Effector CD4-positive, alpha-beta T cell (primary cell): ENCODE results near the gene SIN3B.

Experiments
- DNase-seq: peaks from one replicate; pipeline ENCODE4 v3.0.0-alpha.2; 2020

The SIN3B gene

DNA sequence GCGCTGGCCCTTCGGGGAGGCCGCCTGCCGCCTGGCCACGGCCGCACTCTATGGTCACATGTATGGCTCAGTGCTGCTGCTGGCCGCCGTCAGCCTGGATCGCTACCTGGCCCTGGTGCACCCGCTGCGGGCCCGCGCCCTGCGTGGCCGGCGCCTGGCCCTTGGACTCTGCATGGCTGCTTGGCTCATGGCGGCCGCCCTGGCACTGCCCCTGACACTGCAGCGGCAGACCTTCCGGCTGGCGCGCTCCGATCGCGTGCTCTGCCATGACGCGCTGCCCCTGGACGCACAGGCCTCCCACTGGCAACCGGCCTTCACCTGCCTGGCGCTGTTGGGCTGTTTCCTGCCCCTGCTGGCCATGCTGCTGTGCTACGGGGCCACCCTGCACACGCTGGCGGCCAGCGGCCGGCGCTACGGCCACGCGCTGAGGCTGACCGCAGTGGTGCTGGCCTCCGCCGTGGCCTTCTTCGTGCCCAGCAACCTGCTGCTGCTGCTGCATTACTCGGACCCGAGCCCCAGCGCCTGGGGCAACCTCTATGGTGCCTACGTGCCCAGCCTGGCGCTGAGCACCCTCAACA, 60.8 kb downstream of the SIN3B start:
- DNase-seq, result no peak

DNA sequence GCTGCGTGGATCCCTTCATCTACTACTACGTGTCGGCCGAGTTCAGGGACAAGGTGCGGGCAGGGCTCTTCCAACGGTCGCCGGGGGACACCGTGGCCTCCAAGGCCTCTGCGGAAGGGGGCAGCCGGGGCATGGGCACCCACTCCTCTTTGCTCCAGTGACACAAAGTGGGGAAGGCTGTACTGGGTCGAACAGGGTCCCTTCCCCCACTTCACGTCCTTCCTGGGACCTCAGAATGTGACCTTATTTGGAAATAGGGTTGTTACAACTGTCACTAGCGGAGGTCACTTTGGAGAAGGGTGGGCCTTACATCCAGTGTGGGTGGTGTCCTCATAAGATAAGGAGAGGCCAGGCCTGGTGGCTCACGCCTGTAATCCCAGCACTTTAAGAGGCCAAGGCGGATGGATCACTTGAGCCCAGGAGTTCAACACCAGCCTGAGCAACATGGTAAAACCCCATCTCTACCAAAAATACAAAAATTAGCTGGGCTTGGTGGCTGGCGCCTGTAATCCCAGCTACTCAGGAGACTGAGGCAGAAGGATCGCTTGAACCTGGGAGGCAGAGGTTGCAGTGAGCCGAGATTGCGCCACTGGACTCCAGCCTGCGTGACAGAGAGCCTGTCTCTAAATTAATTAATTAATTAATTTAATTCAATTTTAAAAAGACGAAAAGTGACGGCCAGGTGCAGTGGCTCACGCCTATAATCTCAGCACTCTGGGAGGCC, 61.4 kb downstream of the SIN3B start:
- no peak for DNase-seq

DNA sequence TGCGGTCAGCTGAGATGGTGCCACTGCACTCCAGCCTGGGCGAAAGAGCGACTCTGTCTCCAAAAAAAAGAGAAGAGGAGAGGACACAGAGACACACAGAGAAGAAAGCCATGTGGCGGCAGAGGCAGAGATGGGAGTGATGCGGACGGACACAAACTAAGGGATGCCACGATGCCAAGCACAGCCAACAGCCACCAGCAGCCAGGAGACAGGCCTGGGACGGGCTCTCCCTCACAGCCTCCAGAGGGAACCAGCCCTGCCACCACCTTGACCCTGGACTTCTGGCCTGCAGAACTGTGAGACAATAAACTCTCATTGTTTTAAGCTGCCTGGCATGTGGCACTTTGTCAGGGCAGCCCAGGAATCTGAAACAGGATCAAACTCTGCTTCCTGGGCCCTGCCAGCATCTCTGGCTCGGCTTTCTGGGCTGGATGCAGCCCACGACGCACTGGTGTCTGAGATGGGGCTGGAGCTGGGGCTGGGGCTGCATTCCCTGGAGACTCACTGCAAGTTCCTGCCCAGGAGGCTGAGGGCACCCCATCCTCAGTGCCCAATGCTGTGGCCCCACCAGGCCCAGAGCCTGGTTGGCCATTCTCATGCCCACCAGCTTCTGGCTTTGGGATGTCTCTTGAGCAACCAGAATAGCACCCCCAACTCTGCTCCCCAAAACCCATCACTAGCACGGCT, 62.6 kb downstream of the SIN3B start:
- DNase-seq, result no peak

DNA sequence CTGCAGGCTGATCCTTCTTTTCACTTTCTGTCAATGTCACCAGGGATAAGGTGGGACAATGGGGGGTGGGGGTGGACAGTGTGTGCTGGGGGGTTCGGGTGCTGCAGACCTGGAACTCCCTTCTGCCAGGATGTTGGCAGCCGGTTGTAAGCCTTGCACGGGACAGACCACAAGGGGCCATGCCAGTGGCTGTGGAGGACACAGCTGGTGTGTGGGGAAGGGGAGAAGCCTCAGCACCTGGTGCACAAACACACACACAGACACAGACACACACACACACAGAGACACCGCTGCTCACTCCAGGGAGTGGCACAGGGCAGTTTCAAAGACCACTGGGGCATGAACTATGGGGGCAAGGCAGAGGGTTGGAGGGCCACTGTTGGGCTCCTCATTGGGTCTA, 63.2 kb downstream of the SIN3B start:
- no peak for DNase-seq

DNA sequence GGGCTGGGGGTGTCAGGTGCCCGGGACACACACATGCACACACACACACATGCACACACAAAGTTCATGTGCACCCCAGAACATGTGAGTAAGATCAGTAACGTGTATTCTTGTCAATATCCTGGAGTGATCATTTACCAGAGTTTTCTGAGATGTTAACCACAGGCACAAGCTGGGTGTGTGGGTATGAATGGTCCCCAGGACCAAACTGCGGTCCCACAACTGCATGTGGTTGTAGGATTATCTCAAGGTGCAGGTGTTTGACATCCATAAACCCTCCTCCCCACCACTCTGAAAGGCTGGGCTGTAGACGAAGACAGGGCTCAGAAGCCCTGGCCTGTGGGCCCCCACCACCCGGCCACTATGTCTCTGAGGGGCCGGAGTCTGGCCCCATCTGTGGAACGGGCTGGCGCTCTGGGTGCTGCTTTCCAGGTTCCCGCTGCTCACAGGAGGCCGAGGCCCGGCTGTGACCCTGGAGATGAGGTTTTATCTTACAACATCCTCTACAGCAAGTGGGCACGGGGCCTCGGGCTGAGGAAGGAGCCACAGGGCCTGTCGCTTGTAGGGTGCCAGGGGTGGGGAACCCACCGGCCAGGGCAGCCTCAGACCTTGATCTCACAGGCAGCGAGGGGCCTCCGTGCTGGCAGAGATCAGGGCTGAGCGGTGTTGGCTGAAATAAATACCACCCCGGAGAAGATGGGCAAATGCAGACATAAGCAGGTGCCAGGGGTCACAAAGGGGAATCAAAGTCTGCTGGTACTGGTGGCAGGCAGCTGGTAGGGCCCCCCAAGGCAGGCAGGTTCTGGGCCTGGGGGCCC, 63.9 kb downstream of the SIN3B start:
- DNase-seq, result no peak

DNA sequence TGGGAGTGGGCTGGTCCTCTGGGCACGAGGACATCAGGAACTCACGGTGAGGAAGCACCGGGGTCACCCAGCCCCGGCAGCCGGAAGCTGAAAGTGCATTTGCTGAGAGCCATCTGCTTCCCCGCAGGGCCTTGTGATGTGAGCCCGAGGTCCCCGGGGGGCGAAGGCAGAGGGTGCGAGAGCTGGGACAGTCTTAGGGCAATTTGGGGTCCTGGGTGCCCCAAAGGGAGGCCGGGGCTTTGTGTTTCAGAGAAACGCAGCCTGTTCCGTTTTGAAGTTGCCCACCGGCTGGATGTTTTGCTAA, 64.4 kb downstream of the SIN3B start:
- no peak for DNase-seq

DNA sequence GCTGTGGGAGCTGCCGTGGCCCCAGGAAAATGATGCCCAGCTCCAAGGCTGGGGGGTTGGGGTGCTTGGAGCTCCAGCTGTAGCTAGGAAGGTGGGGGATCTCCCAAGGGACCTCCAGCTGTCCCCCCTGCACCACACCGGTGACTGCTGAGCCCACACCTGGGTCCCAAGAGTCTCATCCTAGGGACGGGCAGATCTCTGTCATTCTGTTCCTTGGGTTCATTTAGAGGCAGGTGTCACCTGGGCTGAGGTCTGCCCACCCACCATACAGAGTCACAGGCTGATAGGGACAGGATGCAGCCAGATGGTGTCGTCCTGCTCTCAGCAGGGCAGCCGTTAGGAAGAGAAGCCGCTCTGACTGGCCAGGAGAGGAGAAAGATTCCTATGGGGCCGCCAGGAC, 64.9 kb downstream of the SIN3B start:
- DNase-seq, result no peak

DNA sequence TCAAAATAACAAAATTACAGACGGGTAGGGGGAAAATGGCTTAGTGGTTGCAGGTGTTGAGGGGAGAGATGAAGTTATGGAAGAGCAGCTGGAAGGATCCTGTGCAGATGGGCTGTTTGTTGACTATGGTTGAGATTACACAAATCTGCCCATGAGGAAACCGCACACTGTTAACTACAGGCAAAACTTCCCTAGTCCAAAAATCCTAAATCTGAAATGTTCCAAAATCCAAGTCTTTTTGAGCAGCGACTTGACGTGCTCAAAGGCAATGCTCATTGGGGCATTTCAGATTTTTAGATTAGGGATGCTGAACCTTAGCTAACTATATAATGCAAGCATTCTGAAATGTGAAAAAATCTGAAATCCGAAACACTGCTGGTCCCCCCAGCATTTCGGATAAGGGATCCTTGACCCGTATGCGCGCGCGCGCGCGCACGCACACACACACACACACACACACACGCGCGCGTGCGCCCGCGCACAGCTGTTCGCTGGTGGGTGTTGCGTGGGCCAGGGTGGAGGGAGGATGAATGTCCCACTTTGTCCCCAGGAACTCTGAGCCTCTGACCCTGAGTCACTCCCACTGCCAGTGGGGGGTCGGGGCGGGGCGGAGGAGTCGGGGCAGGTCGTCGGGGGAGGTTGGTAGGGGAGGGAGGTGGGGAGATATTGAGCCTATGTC, 66.4 kb downstream of the SIN3B start:
- no peak for DNase-seq

DNA sequence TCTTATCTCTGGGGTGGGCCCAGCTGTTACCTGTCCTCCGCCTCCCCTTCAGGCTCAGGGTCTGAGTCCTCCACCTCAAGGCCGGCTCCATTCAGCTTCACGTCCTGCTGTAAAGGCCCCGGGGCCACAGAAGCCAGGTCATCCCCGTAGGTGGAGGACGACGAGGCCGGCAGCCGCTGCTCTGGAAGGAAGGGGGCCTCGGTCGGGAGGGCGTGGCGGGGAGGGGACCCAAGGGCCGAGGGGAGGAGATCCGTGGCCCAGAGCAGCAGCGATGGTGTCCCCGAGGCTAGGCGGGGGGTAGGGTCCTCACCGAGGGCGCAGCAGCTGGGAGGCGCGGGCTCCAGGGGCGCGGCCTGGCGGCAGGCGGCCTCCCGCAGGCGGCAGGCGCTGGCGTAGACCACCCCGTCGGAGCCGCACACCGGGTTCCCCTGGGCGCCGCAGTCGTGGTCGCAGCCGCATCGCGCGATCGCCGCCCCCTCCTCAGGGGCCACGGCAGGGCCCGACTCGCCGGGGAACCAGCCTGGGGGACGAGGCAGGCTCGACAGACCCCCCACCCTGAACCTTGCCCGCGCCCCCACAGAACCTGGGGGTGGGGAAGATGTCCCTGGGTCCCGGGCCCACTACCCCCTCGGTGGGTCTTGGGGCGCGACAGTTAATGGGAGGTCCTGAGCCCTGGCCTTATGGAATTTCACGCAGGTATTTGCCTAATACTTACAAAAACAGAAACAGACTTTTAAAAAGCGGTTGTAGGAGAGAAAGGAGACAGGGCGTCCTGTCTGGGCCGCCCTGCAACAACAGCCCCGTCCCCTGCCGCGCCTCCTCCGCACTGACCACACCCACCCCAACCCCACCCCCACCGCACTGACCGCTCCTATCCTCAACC, 67.2 kb downstream of the SIN3B start:
- no peak for DNase-seq

DNA sequence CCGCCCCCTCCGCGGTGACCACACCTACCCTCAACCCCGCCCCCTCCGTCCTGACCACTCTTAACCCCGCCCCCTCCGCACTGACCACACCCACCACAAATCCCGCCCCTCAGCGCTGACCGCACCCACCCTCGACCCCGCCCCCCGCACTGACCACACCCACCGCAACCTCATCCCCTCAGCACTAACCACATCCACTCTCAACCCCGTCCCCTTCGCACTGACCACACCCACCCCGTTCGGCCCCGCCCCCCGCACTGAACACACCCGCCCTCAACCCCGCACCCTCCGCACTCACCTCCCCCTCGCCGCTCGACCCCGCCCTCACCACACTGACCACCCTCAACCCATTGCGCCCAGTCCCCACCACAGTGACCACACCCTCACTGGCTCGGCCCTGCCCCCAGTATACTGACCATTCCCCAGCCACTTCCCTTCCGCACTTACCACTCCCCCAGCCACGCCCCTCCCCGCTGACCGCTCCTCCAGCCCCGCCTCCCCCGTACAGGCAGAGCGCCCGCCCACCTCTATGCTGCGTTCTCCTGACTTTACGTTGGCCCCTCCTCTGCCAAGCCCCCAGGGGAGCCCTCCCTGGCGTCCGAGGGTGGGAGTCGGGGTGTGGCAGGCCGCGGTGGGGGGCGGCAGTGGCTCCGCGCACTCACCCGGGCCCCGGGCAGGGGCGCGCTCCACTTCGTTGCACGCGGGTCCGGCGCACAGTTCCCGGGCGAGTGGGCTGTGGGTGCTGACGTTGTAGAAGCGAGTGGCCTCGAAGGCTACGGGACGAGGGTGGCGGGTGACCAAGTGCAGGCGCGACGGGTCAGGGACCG, 68.0 kb downstream of the SIN3B start:
- DNase-seq, result peak; percentile 28

DNA sequence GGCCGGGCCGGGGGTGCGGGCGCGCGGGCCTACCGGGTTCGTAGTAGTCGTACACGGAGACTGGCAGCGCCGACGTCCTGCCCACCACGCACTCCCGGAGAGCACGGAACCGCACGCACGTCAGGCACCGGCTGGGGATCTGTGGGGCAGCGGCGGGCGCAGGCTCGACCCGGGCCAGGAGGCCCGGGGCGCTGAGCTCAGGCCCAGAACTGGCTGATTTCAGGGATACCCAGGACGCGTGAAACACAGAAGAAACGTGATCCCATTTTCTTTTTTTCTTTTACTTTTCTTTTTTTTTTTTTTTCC, 68.6 kb downstream of the SIN3B start:
- no peak for DNase-seq

DNA sequence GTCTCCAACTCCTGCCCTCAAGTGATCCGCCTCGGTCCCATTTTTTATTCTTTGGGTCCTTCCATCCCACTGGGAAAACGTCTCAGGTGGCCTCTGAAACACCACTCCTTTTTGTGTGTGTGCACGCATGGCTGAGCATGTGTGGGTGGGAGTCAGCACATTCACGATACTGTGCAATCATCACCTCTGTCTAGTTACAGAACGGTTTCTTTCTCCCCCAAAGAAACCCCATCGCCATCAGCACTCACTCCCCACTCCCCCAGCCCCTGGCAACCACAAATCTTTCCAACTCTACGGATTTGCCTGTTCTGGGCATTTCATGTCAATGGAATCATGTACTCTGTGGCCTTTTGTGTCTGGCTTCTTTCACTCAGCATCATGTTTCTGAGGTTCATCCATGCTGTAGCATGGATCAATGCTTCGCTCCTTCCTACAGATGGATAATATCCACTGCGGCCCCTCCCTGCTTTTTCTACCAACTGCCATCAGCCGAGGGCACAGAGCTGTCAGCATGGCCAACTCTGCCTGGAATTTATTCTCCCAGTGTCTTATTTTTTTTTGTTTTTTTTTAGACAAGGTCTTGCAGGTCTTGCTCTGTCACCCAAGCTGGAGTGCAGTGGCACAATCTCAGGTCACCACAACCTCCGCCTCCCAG, 69.3 kb downstream of the SIN3B start:
- DNase-seq, result no peak

DNA sequence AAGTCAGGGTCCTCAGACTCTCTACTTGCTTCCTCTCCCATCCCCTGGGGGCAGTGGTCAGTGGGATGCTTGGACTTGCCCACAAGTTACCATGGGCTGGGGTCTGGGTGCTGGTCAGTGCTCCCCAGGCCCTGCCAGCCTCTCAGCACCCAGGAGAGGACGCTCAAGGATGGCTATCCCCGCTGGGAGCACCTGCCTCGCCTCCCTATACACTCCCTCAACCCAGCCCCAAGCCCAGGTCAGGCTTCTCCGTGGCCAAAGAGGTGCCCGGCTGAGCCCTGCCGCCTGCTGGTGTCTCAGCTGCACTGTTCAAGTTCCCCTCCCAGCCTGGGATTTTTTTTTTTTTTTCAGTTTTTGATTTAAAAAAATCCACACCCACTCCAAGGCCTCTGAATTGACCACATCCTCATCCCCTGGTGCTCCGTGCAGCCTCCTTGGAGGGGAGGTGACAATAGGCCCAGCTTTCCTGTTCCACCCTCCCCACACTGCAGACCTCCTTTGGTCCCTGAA, 70.4 kb downstream of the SIN3B start:
- no peak for DNase-seq

DNA sequence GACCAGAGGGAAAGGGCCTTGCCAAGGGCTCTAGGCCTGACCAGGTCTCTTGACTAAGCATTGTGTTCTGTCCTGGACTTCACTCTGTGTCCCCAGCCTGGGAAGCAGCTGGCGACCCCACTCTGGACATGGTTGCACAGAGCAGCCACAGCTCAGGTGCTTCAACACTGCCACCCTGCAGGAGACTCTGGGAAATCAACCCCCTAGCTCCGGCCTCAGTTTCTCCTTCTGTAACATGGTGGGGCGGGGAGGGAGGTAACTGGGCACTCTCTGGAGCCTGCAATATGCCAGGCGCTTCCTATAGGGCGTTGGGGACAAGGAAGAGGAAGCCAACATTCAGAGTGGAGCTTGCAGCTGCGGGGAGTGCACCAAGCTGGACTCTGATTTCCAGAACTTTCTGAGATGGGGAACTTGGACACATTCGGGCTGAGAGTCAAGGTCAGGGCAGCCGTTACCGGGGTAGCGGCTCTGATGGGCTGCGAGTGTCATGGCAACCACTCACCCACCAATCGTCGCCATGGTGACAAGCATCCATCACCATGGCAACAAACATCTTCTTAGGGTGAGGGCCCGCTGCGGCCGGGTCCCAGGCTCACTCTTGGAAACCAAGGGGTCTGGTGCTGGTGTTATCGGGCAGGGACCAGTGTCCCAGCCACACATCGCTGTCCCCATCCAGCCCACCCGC, 72.4 kb downstream of the SIN3B start:
- DNase-seq, result no peak

DNA sequence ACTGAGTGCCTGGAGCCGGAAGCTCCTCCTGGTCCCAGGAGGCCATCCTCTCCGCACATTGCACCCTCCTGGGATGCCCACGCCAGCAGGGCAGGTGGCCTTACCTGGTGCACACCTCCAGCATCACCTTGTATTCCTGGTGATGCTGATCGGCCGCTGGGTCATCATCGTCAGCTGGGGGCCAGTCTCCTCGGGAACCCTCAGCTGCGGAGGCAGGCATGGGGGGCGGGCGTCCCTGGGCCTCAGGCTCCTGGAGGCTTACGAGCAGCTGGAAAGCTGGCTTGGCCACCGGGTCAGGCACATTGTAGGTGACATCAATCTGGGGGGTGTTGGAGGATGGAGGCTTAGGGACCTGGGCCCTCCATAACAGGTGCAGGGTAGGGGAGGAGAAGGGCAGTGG, 73.3 kb downstream of the SIN3B start:
- no peak for DNase-seq

DNA sequence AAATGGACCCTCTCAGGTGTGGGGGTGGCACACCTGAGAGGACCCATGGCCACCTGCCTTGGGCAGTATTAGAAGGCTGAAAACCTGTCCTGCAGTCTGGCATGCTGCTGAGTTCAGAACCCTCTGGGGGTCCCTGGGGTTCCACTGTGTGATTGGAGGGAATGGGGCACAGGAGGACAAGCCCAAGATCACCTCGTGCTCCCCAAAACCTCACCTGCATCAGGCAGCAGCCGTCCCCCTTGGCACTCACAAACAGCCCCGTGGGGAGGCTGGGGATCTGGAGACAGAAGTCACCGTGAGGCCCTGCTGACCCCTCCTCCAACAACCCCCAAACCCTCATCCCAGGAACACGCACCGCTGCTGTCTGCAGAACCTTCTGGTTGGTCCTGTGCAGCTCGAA, 74.1 kb downstream of the SIN3B start:
- no peak for DNase-seq

DNA sequence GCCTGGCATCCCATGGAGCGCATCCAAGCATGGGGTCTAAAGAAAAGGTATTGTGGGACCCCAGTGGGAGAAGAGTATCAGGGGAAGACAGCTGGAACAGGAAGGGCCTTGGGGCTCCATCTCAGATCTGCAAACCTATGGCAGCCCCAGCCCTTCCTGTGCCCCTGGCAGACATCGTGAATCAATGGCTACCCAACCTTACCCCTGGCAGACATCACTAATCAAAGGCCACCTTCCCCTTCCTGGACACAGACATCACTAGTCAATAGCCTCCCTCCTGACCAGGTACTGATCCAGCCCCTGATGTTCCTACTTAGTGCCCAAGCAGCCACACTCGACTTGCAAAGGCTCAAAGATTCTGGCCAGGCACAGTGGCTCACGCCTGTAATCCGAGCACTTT, 75.4 kb downstream of the SIN3B start:
- DNase-seq, result no peak

DNA sequence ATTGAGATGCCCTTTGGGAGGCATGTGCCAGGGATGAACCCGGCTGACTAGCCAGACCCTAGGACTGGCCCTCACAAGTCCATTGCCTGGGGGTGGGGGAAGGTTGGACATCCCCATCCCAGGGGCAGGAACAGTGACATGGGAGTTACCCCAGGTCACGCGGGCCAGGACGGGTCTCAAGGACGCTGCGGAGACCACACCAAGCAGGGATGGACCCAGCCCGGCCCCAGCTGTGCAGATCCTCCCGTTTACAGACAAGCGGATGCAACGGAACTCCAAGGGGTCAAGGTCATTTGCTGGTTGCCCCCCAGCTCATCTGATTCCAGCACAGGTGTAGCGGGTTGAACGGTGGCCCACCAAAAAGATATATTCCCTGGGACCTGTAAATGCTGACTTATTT, 79.6 kb downstream of the SIN3B start:
- DNase-seq, result no peak

DNA sequence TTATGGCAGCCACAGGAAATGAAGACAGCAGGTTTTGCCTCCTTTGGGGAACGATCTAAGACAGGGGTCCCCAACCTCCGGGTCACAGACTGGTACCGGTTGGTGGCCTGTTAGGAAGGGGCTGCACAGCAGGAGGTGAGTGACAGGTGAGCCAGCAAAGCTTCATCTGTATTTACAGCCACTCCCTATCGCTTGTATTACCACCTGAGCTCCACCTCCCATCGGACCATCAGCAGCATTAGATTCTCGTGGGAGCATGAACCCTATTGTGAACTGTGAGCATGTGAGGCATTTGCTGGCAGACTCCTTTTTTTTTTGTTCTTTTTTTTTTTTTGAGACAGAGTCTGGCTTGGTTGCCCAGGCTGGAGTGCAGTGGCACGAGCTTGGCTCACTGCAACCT, 81.8 kb downstream of the SIN3B start:
- no peak for DNase-seq

DNA sequence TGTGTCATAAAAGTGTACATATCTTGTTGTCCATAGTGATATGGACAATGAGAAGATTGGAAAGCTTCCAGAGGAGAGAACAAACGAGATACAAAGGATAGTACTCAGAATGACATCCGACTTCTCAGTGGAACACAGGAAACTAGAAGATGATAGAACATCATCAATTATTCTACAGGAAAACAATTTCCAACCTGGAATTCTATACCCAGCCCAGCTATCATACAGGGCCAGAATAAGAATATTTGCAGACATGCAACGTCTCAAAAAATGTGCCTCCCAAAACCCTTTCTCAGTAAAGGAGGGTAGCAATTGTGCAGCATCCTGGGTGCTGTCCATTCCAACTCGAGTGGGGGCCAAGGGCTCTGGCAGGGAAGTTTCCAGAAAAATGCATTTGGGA, 83.6 kb downstream of the SIN3B start:
- DNase-seq, result no peak
